Measurements from ENCODE around the gene DNAJB8. TPM values are rescaled to one million over a fixed set of nuclear protein-coding genes. Genes with fewer than 3 reads are reported as not detected.

The DNAJB8 gene
- total RNA-seq, 4 donors from 2014 or later = not detected

- Histone ChIP-seq H3K27me3 (peaks cover 50% of the 10 kb centered on the region), H3K27ac (no peak overlapping the region), H3K4me1 (no peaks in the 10 kb centered on the region), H3K4me3 (no peak overlapping the region), H3K9me3 (no peaks in the 10 kb centered on the region), H3K36me3 (no peaks in the 10 kb centered on the region)
- no peak for TF ChIP-seq POLR2AphosphoS5 (IDR thresholded peaks at IDR 0.05)
- no peak for TF ChIP-seq POLR2A (IDR thresholded peaks at IDR 0.05)
- TF ChIP-seq EP300 (IDR thresholded peaks at IDR 0.05) = no peak
- no peak for TF ChIP-seq CTCF (IDR thresholded peaks at IDR 0.05)
- DNase-seq (ENCODE audit: low spot score in 2 of 2) = no peak
- 74% methylated on average over 8 of the region's 13 CpGs for WGBS
These were observed 5.9 kb upstream of the DNAJB8 start for GRCh38 chr3:128472449-128473179.

GRCh38 chr3:128471720-128472119 lies 5.0 kb upstream of the DNAJB8 start:
- DNase-seq (ENCODE audit: low spot score in 2 of 2) = no peak
- Histone ChIP-seq H3K4me1 (no peaks in the 10 kb centered on the region), H3K36me3 (no peaks in the 10 kb centered on the region), H3K4me3 (no peak overlapping the region), H3K27ac (no peak overlapping the region), H3K9me3 (no peaks in the 10 kb centered on the region), H3K27me3 (peaks cover 49% of the 10 kb centered on the region)
- TF ChIP-seq CTCF (IDR thresholded peaks at IDR 0.05) (no peak), POLR2AphosphoS5 (IDR thresholded peaks at IDR 0.05) (no peak), EP300 (IDR thresholded peaks at IDR 0.05) (no peak), POLR2A (IDR thresholded peaks at IDR 0.05) (no peak)
- WGBS = 80% methylated on average over 3 of the region's 3 CpGs

GRCh38 chr3:128471110-128471509 lies 4.4 kb upstream of the DNAJB8 start:
- Histone ChIP-seq H3K9me3 (no peaks in the 10 kb centered on the region), H3K4me3 (no peak overlapping the region), H3K27me3 (peaks cover 53% of the 10 kb centered on the region), H3K27ac (no peak overlapping the region), H3K36me3 (no peaks in the 10 kb centered on the region), H3K4me1 (no peaks in the 10 kb centered on the region)
- TF ChIP-seq POLR2A (IDR thresholded peaks at IDR 0.05) (no peak), POLR2AphosphoS5 (IDR thresholded peaks at IDR 0.05) (no peak), EP300 (IDR thresholded peaks at IDR 0.05) (no peak), CTCF (IDR thresholded peaks at IDR 0.05) (no peak)
- DNase-seq (ENCODE audit: low spot score in 2 of 2) = no peak
- 75% methylated on average over 2 of the region's 2 CpGs for WGBS

GRCh38 chr3:128470134-128470899 lies 3.6 kb upstream of the DNAJB8 start:
- no peak for TF ChIP-seq POLR2A (IDR thresholded peaks at IDR 0.05)
- no peak for TF ChIP-seq CTCF (IDR thresholded peaks at IDR 0.05)
- no peak for TF ChIP-seq POLR2AphosphoS5 (IDR thresholded peaks at IDR 0.05)
- TF ChIP-seq EP300 (IDR thresholded peaks at IDR 0.05) = no peak
- WGBS = 79% methylated on average over 10 of the region's 13 CpGs
- no peak overlapping the region for H3K4me3 ChIP-seq
- H3K9me3 ChIP-seq = no peaks in the 10 kb centered on the region
- DNase-seq (ENCODE audit: low spot score in 2 of 2) = no peak
- no peak overlapping the region for H3K27ac ChIP-seq
- peaks cover 56% of the 10 kb centered on the region for H3K27me3 ChIP-seq
- H3K4me1 ChIP-seq = no peaks in the 10 kb centered on the region
- H3K36me3 ChIP-seq = no peaks in the 10 kb centered on the region

GRCh38 chr3:128469556-128469955 lies 2.9 kb upstream of the DNAJB8 start:
- H3K36me3 ChIP-seq = no peaks in the 10 kb centered on the region
- peaks cover 56% of the 10 kb centered on the region for H3K27me3 ChIP-seq
- TF ChIP-seq EP300 (IDR thresholded peaks at IDR 0.05) (no peak), POLR2A (IDR thresholded peaks at IDR 0.05) (no peak), POLR2AphosphoS5 (IDR thresholded peaks at IDR 0.05) (no peak), CTCF (IDR thresholded peaks at IDR 0.05) (no peak)
- H3K9me3 ChIP-seq = no peaks in the 10 kb centered on the region
- no peak overlapping the region for H3K4me3 ChIP-seq
- 57% methylated on average over 6 of the region's 6 CpGs for WGBS
- DNase-seq (ENCODE audit: low spot score in 2 of 2) = no peak
- H3K27ac ChIP-seq = no peak overlapping the region
- no peaks in the 10 kb centered on the region for H3K4me1 ChIP-seq
